ENCODE measurements around the gene TMEM30B. TPM values are rescaled to one million over a fixed set of nuclear protein-coding genes. Genes with fewer than 3 reads are reported as not detected.

TMEM30B gene
- total and polyA plus RNA-seq, 2 of the 8 experiments (the other 6 are each of a cell fraction or from before 2014, with no cell fraction given) = 11.2 to 18.7 TPM

DNA sequence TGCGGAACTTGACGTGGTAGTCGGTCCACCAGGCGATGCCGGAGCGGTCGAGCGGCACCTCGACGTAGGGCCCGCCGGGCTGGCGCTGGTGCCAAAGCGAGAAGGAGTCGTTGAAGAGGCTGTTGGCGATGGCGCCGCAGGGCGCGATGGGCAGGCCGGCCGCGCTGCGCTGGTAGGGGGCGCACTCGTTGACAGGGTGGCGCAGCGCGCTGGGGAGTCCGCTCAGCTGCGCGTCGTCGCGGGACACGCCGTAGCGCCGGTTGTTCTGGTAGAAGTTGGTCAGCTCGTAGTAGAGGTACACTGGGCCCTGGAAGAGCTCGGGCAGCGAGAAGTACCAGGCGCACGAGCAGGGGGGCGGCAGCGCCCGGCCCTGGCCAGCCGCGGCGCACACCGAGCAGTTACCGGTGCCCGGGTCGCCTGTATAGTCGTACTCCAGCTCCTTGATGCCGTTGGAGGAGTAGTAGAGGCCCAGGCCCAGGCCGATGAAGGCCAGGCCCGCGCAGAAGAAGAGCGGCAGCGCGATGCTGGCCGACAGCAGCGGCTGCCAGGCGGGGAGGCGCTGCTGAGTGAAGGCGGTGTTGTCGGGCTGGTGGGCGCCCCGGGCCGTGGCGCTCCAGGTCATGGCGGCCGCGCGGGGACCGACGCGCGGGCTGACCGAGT is 482 bp downstream of the TMEM30B start (continued):
- TF ChIP-seq POLR2AphosphoS5 (IDR thresholded peaks at IDR 0.05; ENCODE audit: low read depth, low read length) (0 out of 2 replicates have a peak, but pooled peaks have one; percentile 27), TBP (IDR thresholded peaks at IDR 0.05; ENCODE audit: low read depth, low read length) (no peak), TAF7 (optimal IDR thresholded peaks at IDR 0.05; ENCODE audit: borderline replicate concordance, low read depth, low read length) (no peak), ATF3 (IDR thresholded peaks at IDR 0.05; ENCODE audit: insufficient read depth, low read depth, low read length) (no peak), HDAC2 (IDR thresholded peaks at IDR 0.05; ENCODE audit: borderline replicate concordance in 1 of 2, low read depth in 2 of 2, low read length in 2 of 2) (peak in 1 of 2 experiments; percentile 89; a peak in 1 of 4 replicates), FOSL1 (IDR thresholded peaks at IDR 0.05; ENCODE audit: insufficient read depth, low read depth, low read length) (no peak), POU5F1 (IDR thresholded peaks at IDR 0.05; ENCODE audit: low read depth, low read length) (no peak), TEAD4 (IDR thresholded peaks at IDR 0.05; ENCODE audit: low read depth, low read length) (no peak), SP2 (IDR thresholded peaks at IDR 0.05; ENCODE audit: low read length) (no peak)
- TF ChIP-seq, protein P1, sequence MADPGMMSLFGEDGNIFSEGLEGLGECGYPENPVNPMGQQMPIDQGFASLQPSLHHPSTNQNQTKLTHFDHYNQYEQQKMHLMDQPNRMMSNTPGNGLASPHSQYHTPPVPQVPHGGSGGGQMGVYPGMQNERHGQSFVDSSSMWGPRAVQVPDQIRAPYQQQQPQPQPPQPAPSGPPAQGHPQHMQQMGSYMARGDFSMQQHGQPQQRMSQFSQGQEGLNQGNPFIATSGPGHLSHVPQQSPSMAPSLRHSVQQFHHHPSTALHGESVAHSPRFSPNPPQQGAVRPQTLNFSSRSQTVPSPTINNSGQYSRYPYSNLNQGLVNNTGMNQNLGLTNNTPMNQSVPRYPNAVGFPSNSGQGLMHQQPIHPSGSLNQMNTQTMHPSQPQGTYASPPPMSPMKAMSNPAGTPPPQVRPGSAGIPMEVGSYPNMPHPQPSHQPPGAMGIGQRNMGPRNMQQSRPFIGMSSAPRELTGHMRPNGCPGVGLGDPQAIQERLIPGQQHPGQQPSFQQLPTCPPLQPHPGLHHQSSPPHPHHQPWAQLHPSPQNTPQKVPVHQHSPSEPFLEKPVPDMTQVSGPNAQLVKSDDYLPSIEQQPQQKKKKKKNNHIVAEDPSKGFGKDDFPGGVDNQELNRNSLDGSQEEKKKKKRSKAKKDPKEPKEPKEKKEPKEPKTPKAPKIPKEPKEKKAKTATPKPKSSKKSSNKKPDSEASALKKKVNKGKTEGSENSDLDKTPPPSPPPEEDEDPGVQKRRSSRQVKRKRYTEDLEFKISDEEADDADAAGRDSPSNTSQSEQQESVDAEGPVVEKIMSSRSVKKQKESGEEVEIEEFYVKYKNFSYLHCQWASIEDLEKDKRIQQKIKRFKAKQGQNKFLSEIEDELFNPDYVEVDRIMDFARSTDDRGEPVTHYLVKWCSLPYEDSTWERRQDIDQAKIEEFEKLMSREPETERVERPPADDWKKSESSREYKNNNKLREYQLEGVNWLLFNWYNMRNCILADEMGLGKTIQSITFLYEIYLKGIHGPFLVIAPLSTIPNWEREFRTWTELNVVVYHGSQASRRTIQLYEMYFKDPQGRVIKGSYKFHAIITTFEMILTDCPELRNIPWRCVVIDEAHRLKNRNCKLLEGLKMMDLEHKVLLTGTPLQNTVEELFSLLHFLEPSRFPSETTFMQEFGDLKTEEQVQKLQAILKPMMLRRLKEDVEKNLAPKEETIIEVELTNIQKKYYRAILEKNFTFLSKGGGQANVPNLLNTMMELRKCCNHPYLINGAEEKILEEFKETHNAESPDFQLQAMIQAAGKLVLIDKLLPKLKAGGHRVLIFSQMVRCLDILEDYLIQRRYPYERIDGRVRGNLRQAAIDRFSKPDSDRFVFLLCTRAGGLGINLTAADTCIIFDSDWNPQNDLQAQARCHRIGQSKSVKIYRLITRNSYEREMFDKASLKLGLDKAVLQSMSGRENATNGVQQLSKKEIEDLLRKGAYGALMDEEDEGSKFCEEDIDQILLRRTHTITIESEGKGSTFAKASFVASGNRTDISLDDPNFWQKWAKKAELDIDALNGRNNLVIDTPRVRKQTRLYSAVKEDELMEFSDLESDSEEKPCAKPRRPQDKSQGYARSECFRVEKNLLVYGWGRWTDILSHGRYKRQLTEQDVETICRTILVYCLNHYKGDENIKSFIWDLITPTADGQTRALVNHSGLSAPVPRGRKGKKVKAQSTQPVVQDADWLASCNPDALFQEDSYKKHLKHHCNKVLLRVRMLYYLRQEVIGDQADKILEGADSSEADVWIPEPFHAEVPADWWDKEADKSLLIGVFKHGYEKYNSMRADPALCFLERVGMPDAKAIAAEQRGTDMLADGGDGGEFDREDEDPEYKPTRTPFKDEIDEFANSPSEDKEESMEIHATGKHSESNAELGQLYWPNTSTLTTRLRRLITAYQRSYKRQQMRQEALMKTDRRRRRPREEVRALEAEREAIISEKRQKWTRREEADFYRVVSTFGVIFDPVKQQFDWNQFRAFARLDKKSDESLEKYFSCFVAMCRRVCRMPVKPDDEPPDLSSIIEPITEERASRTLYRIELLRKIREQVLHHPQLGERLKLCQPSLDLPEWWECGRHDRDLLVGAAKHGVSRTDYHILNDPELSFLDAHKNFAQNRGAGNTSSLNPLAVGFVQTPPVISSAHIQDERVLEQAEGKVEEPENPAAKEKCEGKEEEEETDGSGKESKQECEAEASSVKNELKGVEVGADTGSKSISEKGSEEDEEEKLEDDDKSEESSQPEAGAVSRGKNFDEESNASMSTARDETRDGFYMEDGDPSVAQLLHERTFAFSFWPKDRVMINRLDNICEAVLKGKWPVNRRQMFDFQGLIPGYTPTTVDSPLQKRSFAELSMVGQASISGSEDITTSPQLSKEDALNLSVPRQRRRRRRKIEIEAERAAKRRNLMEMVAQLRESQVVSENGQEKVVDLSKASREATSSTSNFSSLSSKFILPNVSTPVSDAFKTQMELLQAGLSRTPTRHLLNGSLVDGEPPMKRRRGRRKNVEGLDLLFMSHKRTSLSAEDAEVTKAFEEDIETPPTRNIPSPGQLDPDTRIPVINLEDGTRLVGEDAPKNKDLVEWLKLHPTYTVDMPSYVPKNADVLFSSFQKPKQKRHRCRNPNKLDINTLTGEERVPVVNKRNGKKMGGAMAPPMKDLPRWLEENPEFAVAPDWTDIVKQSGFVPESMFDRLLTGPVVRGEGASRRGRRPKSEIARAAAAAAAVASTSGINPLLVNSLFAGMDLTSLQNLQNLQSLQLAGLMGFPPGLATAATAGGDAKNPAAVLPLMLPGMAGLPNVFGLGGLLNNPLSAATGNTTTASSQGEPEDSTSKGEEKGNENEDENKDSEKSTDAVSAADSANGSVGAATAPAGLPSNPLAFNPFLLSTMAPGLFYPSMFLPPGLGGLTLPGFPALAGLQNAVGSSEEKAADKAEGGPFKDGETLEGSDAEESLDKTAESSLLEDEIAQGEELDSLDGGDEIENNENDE (IDR thresholded peaks at IDR 0.05; ENCODE audit: insufficient replicate concordance, low read length) = no peak

Measured in H1 (cell line).